Measurements from ENCODE around the gene CCM2L.

Gene CCM2L

DNA sequence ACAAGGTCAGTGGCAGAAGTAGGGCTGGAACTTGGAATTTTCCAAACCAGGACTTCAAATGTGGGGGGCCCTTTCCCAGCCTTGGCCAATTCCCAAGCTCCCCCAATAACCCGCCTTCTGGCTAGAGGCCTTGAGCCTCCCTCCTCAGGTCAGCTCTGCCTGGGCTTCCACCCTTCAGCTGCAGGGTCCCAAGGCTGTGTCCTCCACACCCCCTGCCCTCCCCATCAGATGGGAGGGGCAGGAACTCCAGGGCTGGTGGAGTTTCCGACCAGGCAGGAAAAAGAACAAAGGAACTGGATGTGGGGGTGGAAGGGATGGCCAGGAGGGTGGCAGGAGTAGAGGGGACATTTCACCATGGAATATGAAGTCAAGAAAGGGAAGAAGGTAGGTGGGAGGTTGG is at the start of gene CCM2L:
CCM2L (plus strand) TSS at position 338 of the 400 bp plus-strand sequence; CDS start at position 355, 17 bp downstream.
- no peak for DNase-seq

DNA sequence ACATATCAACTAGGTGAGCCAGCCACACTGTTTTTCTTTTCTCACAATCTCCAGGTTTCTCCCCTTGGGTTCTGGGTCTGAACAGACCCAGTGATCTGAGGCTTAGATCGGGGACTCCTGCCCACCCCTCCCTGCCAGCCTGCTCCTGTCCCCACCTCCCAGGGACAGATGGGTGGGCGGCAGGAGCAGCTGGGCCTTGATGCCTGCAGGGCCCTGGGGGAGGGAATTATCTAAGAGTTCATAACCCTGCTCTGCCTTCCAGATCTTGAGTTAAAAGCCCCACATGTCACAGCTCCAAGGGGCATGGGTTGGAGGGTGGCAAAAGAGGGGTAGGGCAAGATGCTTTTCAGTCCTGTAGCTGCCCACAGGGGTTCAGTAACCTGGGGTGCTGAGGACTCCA is 47.5 kb upstream of the CCM2L start:
- DNase-seq: no peak

GRCh38 chr20:31963889-31964288 is 46.3 kb upstream of the CCM2L start:
- DNase-seq: no peak

DNA sequence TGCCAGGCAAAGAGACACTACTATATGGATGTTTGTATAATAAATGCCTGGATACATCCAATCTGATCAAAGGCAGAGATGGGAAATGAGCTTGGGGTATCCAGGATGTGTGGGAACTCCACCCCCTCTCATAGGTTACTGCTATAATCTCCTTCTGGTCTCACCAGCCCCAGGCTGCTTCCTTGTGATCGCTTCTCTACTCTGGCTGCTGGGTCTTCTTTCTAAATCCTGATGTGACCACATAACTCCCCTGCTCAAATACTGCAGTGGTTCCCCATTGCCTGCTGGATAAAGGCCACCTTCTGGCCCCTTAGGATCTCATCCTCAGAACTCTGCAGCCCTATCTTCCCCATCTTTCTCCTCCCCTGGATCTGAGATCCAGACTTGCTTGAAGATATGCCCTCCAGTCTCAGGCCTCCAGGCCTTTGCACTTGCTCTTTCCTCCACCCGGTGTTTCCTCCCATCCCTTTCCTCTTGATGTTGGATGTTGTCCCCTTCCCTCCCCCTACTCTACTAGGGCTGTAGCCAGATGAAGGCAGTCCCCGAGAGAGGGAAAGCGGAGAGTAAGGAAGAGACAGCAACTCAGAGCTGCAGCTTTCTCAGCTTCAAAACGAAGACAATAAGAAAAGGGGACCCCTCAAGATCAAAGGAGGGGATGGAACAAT is 43.1 kb upstream of the CCM2L start:
- DNase-seq: no peak

DNA sequence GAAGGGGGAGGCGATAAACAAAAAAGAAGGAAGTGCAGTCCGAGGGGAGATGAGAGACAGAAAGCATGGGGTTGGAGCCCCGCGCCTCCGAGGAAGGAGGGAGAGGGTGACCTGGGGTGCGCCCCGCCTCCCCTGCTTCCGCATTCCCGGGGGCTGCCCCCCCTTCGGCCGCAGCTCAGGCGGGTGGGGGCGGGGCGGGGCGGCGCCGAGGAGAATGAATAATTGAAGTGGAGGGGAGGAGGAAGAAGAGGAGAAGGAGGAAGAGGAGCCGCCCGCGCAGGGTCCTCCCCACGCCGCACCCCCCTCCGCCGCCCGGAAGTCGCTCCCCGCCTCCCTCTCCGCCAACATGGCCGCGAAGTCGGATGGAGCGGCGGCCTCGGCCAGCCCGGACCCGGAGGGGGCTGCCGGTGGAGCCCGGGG is 42.4 kb upstream of the CCM2L start, which contains the start of gene XKR7:
XKR7 (plus strand) TSS at position 322 of the 420 bp plus-strand sequence; CDS start at position 347, 25 bp downstream.
- DNase-seq: peak; percentile 57

- no peak for DNase-seq
These were observed 41.7 kb upstream of the CCM2L start for GRCh38 chr20:31968291-31969126.

DNA sequence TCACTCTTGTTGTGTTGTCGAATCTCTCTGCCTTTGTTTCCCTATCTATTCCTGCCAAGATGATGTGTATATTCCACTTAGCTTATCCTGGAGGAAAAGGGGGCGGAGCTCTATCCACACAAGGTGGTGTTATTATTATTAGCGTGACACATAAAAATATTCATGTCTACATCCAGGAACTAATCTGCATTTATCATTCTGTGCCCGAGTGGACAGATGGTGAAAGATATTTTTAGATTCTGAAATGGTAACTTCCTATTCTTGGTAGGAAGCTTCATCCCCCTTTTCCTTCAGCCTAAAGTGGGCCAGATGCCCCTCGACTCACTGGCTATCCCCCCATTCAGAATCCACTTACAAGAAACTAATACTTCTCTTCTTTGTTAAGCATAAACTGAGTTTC is 40.2 kb upstream of the CCM2L start:
- DNase-seq: no peak

DNA sequence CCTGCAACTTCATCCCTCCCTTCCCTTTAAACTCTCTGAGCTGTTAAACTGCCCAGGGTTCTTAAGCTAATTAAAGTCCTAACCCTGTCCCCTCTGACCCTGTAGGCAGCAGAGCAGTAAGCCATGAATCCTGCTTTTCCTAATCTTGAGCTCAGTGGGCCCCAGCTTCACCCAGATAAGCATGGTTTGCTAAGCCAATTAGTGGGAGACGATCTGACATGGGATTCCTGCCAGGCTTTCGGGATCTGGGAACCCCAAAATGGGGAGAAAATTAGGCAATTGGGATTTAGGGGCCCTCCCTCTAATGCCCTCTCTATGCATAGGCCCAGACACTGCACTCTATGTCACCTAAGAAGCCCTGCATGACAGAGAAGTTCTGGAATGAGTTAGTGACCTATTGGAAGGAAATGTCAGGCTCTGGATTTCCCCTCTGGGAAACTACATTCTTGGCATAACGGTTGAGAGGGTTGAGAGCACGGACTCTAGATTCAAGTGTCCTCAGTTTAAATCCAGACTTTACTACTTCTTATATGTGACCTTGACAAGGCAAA is 37.7 kb upstream of the CCM2L start:
- DNase-seq: no peak

DNA sequence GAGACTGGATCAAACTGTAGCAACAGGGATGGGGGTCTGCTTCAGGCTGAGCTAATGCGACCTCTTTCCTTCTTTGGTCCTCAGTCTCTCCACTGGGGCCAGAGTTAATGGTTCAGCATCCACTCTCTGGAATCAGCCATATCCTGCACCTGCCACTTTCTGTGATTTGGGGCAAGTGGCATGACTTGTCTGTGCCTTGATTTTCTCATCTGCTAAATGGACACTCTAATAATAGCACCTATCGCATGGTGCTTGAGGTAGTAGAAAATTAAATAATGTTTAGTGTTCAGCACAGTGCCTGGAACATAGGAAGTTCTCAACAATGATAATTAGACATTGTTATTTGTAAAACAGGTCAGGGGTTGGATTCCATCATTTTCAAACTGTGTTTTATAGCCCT is 35.9 kb upstream of the CCM2L start:
- no peak for DNase-seq

DNA sequence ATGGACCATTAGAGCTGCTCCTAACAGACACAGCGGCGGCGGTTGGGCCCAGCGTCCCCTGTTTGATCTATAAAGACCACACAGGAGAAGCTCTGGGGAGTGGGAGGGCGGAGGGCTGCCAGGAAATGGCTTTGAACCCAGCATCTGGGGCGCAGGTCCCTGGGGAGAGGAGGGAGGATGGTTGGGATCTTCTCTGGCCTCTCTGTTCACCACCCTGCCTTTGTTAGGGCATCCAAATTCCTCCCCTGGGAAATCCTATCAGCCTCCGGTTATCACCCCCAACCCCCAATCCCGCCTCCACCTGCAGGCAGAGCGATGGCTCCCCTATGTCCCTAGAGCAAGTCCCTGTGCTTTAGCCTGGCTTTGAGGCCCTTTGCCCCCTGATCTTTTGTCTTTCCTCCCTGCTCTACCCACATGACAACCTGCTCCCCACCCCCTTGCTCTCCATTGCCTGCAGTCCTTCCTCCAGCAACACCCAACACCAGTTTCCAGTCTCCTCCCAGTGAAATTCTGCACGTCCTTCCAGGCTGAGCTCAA is 35.2 kb upstream of the CCM2L start:
- no peak for DNase-seq

GRCh38 chr20:31975874-31976273 is 34.4 kb upstream of the CCM2L start:
- DNase-seq: no peak

DNA sequence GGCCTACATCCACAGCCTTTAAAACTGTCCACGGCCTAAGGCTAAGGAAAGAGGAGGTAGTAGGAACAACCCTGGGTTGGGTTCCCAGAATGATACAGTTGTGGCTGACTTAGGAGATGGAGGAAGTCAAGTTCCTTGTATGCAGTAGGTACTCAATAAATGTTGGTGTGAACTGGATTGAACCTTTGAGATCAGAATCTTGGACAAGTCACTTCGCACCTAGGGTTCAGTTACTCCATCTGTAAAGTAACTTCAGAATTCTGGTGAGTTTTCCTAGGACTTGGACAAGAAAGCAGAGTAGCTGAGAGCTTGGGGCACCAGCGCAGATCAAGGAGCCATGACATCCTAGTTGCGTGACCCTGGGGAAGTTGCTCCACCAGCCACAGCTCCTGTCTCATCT is 33.2 kb upstream of the CCM2L start:
- no peak for DNase-seq

GRCh38 chr20:31979713-31980426 is 30.4 kb upstream of the CCM2L start:
- DNase-seq: no peak

DNA sequence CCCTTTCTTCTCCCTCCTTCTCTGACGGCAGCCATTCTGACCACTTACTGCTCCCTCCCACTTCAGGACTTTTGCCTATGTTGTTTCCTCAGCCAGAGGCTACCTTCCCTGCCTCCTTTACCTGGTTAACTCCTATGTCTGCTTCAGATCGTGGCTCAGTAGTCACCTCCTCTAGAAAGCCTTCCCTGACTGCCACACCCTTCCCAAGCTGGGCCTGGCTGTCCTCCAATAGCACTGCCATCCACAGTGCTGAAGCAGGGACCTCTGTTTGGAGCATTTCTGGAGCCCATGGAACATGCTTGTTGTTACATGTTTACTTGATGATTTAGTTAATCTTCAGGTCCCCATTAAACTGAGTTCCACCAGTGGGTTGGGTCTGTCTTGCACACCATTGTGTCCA is 28.5 kb upstream of the CCM2L start:
- DNase-seq: no peak

- no peak for DNase-seq
These were observed 25.2 kb upstream of the CCM2L start for GRCh38 chr20:31984981-31985471.

DNA sequence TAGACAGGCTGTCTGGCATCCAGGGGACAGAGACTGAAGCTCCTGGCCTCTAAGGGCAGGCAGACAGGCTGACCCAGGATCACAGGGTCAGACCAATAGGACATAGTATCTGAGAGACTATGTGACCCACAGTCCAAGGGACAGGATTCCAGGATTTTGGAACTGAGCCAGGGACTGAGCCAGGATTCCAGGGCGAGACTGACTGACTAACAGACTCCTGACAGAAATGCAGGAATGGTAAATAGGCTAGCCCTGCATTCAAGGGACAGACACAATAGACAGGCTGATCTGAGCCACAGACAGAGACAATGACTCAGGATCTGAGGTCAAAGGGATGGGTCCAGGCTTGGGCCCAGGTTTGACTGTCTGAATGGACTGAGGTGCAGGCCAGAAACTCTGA is 22.5 kb upstream of the CCM2L start:
- no peak for DNase-seq

DNA sequence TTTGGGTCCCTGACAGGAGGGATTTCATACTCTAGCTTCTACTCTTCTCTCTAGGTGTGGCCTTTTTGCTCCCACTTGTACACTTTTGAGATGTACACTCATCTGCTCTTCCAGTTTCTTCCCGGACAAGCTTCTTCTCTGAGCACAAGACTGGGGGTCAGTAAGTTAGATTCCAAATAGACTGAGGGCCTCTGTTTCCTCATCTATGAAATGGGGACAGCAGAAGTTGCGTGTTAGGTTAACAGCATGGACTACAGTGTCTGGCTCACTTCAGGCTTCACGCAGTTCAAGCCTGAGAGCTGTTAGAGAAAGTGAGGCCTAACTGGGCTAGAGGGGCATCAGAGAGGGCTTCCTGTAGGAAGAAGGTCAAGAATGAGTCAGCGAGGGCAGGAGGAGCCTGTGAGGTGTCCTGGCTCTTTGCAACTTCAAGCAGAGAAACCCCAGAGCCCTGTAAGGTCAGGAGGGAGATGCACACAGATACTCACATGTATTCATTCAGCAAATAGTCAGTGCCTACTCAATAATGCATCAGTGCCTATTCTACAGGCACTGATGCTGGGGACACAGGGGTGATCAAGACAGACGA is 21.7 kb upstream of the CCM2L start:
- DNase-seq: no peak

GRCh38 chr20:31989030-31989645 is 21.1 kb upstream of the CCM2L start:
- no peak for DNase-seq

GRCh38 chr20:31990641-31991338 is 19.4 kb upstream of the CCM2L start:
- DNase-seq: peak; percentile 40

- DNase-seq: no peak
These were observed 18.9 kb upstream of the CCM2L start for GRCh38 chr20:31991339-31991705.

GRCh38 chr20:31992086-31992485 is 18.2 kb upstream of the CCM2L start:
- DNase-seq: no peak

Measured in DMS79 (cell line).